ENCODE data around the gene IFNL2.

IFNL2 gene

DNA sequence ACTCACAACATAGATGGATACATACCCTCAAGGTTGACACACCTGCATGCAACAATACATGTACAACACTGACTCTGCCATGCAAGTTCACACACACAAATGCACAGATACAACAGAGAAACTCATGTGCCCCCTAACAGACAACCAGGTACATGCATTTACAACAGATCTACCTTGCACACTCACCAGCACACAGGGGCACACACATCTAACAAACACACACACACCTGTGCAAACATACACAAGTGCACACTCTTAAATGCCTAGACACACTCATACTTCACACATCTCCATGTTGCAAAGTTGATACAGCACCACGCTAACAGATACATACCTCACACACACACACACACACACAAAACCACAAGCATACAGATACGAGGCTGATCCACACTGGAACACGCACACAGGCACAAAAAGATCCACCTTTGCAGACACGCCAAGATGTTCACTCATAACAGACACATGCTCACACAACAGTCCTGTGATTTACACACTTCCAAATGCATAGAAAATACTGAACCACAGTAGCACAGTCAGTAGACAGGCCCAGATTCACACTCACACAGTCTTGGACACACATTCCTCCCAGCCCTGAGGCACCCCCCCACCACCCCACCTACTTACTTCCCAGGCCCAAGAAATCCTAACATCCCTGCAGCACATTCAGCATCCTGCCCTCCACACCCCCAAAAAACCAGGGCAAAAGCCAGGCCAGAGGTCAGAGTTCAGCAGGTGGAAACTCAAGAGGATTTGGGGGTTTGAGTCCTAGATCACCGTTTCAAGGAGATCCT lies 51.1 kb downstream of the IFNL2 start:
- H3K27ac ChIP-seq (ENCODE audit: low read depth, low read length): no peak overlapping the region
- no peaks in the 10 kb centered on the region for H3K79me2 ChIP-seq (ENCODE audit: control insufficient read depth, insufficient read depth, low read length, unreplicated experiment)
- H3K4me3 ChIP-seq (ENCODE audit: low read depth, low read length): no peak overlapping the region
- H3K4me1 ChIP-seq (ENCODE audit: control insufficient read depth, insufficient read depth, low read length, unreplicated experiment): no peaks in the 10 kb centered on the region
- peaks cover 12% of the 10 kb centered on the region; the same call in 1 of the 2 replicates for H3K27me3 ChIP-seq (ENCODE audit: insufficient read depth, low read length)
- no peaks in the 10 kb centered on the region for H3K36me3 ChIP-seq (ENCODE audit: insufficient read depth, low read length)
- H2AFZ ChIP-seq (ENCODE audit: low read length, unreplicated experiment): no peak overlapping the region

Measured in ACC112 (cell line).